Measurements from ENCODE around the gene INPP5K. TPM values are rescaled to one million over a fixed set of nuclear protein-coding genes. Genes with fewer than 3 reads are reported as not detected.

INPP5K gene
- total and polyA plus RNA-seq, 2 of the 4 experiments (the other 2 are of a cell fraction), result 14.9 to 17.4 TPM

- no peaks in the 10 kb centered on the region for H3K4me1 ChIP-seq (ENCODE audit: control insufficient read depth, insufficient read depth, low read length)
- H3K9me1 ChIP-seq (ENCODE audit: insufficient read depth, low read length), result no peaks in the 10 kb centered on the region
- no peak overlapping the region for H3K23ac ChIP-seq (ENCODE audit: low read depth, low read length)
- H4K20me1 ChIP-seq (ENCODE audit: insufficient read depth, low read length), result peaks cover 22% of the 10 kb centered on the region; the same call in 1 of the 2 replicates
- POLR2A ChIA-PET (ENCODE audit: unreplicated experiment), result no interaction called here
- no peak overlapping the region for H2BK20ac ChIP-seq (ENCODE audit: low read depth, low read length)
- CTCF ChIA-PET, result no interaction called here
- H2BK15ac ChIP-seq (ENCODE audit: low read depth, low read length), result no peak overlapping the region
- no peak overlapping the region for H4K5ac ChIP-seq (ENCODE audit: low read depth, low read length)
- H3K4me2 ChIP-seq (ENCODE audit: low read depth, low read length), result no peak overlapping the region
- no peak overlapping the region for H2BK120ac ChIP-seq (ENCODE audit: low read depth, low read length)
- no peak overlapping the region for H2BK5ac ChIP-seq (ENCODE audit: low read depth, low read length, poor library complexity, severe bottlenecking)
- no peak overlapping the region for H2AFZ ChIP-seq (replicated peaks; ENCODE audit: low read length, poor library complexity)
- no TSS peak for BruUV-seq (replicated peaks)
- H3K56ac ChIP-seq (ENCODE audit: extremely low read depth, insufficient read depth, low read length), result no peak overlapping the region
- no peak overlapping the region for H3K4ac ChIP-seq (ENCODE audit: low read depth, low read length)
- H3K27me3 ChIP-seq (ENCODE audit: control insufficient read depth, insufficient read depth, low read length), result no peaks in the 10 kb centered on the region
- ATAC-seq (ENCODE audit: low read depth) (no peak), DNase-seq (no peak)
- no peak overlapping the region for H3K27ac ChIP-seq (ENCODE audit: insufficient read depth, low read length)
- no peak overlapping the region for H2AK9ac ChIP-seq (replicated peaks; ENCODE audit: low read depth, low read length, poor library complexity)
- H3K36me3 ChIP-seq (ENCODE audit: control insufficient read depth, insufficient read depth, low read length), result peaks cover 80% of the 10 kb centered on the region
- dilution Hi-C loops (cut with HindIII; ENCODE audit: low sequenced_read_pairs, unreplicated experiment), result no loop called here
- H3K14ac ChIP-seq (replicated peaks; ENCODE audit: low read depth, low read length), result no peak overlapping the region
- 94% methylated on average over 23 of the region's 31 CpGs; no CpG with 5 or more reads in 1 of the 2 experiments for WGBS, 2 experiments (ENCODE audit: extremely low coverage in 2 of 2, insufficient read length in 1 of 2)
- H2AK5ac ChIP-seq (ENCODE audit: low read depth, low read length), result no peak overlapping the region
- TF ChIP-seq, protein P1, sequence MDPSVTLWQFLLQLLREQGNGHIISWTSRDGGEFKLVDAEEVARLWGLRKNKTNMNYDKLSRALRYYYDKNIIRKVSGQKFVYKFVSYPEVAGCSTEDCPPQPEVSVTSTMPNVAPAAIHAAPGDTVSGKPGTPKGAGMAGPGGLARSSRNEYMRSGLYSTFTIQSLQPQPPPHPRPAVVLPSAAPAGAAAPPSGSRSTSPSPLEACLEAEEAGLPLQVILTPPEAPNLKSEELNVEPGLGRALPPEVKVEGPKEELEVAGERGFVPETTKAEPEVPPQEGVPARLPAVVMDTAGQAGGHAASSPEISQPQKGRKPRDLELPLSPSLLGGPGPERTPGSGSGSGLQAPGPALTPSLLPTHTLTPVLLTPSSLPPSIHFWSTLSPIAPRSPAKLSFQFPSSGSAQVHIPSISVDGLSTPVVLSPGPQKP (IDR thresholded peaks at IDR 0.05; ENCODE audit: borderline replicate concordance, low read depth, low read length), result no peak
- TF ChIP-seq CEBPB (IDR thresholded peaks at IDR 0.05; ENCODE audit: low read depth, low read length), result no peak
- TF ChIP-seq RAD21 (IDR thresholded peaks at IDR 0.05; ENCODE audit: low read length), result no peak
- TF ChIP-seq MAZ (IDR thresholded peaks at IDR 0.05; ENCODE audit: borderline replicate concordance, low read depth, low read length), result no peak
- no peak for TF ChIP-seq POLR2A (IDR thresholded peaks at IDR 0.05; ENCODE audit: low read depth, low read length)
- TF ChIP-seq RCOR1 (IDR thresholded peaks at IDR 0.05; ENCODE audit: insufficient replicate concordance, low read length), result no peak
- TF ChIP-seq MAFK (IDR thresholded peaks at IDR 0.05; ENCODE audit: low read depth, low read length), result no peak
- TF ChIP-seq CHD1 (IDR thresholded peaks at IDR 0.05; ENCODE audit: low read depth, low read length), result no peak
- TF ChIP-seq NFE2L2 (IDR thresholded peaks at IDR 0.05; ENCODE audit: low read depth, low read length), result no peak
- no peak for TF ChIP-seq SMC3 (IDR thresholded peaks at IDR 0.05; ENCODE audit: low read depth, low read length)
- no peak for TF ChIP-seq BHLHE40 (IDR thresholded peaks at IDR 0.05; ENCODE audit: low read depth, low read length)
- TF ChIP-seq, protein P2, sequence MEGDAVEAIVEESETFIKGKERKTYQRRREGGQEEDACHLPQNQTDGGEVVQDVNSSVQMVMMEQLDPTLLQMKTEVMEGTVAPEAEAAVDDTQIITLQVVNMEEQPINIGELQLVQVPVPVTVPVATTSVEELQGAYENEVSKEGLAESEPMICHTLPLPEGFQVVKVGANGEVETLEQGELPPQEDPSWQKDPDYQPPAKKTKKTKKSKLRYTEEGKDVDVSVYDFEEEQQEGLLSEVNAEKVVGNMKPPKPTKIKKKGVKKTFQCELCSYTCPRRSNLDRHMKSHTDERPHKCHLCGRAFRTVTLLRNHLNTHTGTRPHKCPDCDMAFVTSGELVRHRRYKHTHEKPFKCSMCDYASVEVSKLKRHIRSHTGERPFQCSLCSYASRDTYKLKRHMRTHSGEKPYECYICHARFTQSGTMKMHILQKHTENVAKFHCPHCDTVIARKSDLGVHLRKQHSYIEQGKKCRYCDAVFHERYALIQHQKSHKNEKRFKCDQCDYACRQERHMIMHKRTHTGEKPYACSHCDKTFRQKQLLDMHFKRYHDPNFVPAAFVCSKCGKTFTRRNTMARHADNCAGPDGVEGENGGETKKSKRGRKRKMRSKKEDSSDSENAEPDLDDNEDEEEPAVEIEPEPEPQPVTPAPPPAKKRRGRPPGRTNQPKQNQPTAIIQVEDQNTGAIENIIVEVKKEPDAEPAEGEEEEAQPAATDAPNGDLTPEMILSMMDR (conservative IDR thresholded peaks at IDR 0.05; ENCODE audit: low read depth, low read length), result no peak
- no peak for TF ChIP-seq MXI1 (IDR thresholded peaks at IDR 0.05; ENCODE audit: borderline replicate concordance, low read depth, low read length)
- TF ChIP-seq, protein P3, sequence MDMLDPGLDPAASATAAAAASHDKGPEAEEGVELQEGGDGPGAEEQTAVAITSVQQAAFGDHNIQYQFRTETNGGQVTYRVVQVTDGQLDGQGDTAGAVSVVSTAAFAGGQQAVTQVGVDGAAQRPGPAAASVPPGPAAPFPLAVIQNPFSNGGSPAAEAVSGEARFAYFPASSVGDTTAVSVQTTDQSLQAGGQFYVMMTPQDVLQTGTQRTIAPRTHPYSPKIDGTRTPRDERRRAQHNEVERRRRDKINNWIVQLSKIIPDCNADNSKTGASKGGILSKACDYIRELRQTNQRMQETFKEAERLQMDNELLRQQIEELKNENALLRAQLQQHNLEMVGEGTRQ (IDR thresholded peaks at IDR 0.05; ENCODE audit: low read depth, low read length), result no peak
- TF ChIP-seq RFX5 (IDR thresholded peaks at IDR 0.05; ENCODE audit: low read depth, low read length), result no peak
- no peak for TF ChIP-seq FOS (IDR thresholded peaks at IDR 0.05; ENCODE audit: low read depth, low read length)
- H3K4me3 ChIP-seq (ENCODE audit: insufficient read depth, low read depth, low read length), result no peak overlapping the region
- H3K9ac ChIP-seq (ENCODE audit: low read depth, low read length), result no peak overlapping the region
- H3K9me3 ChIP-seq (ENCODE audit: control insufficient read depth, insufficient read depth, low read length), result no peaks in the 10 kb centered on the region
- H4K8ac ChIP-seq (ENCODE audit: low read depth in 2 of 2, low read length in 2 of 2), result no peak overlapping the region
- intact Hi-C loops (cut with micrococcal nuclease), result no loop called here
- H3K18ac ChIP-seq (ENCODE audit: low read depth, low read length), result no peak overlapping the region
- no peak overlapping the region for H4K91ac ChIP-seq (ENCODE audit: insufficient read depth, low read depth, low read length)
- H3K79me1 ChIP-seq (ENCODE audit: low read depth in 1 of 2, low read length in 2 of 2), result peaks cover 16 to 38% of the 10 kb centered on the region in 2 experiments
- in situ Hi-C loops (cut with MboI; ENCODE audit: low sequenced_read_pairs), result no loop called here
These were observed 41.8 kb downstream of the INPP5K start for GRCh38 chr17:1474402-1475189.

Data from IMR-90 (cell line).